ENCODE measurements around the gene LLGL2.

DNA sequence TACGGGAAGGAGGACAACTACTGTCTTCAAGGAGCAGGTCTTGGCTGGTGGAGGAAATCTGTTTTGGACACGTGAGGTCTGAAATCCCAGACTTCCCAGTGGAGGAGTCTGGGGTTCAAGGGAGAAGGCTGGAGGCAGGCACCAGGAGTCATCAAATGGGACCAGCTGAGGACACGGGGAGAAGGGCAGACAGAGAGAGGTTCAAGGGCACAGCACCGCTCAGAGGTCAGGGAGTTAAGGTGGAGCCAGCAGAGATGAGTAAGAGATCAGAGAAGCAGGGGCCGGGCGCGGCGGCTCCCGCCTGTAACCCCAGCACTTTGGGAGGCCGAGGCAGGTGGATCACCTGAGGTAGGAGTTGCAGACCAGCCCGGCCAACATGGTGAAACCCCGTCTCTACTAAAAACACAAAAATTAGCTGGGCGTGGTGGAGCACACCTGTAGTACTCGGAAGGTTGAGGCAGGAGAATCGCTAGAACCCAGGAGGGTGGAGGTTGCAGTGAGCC lies 97.3 kb downstream of the LLGL2 start:
- TF ChIP-seq POLR2A (IDR thresholded peaks at IDR 0.05) (no peak), POLR2AphosphoS5 (IDR thresholded peaks at IDR 0.05) (no peak)
- TF ChIP-seq, protein P1, sequence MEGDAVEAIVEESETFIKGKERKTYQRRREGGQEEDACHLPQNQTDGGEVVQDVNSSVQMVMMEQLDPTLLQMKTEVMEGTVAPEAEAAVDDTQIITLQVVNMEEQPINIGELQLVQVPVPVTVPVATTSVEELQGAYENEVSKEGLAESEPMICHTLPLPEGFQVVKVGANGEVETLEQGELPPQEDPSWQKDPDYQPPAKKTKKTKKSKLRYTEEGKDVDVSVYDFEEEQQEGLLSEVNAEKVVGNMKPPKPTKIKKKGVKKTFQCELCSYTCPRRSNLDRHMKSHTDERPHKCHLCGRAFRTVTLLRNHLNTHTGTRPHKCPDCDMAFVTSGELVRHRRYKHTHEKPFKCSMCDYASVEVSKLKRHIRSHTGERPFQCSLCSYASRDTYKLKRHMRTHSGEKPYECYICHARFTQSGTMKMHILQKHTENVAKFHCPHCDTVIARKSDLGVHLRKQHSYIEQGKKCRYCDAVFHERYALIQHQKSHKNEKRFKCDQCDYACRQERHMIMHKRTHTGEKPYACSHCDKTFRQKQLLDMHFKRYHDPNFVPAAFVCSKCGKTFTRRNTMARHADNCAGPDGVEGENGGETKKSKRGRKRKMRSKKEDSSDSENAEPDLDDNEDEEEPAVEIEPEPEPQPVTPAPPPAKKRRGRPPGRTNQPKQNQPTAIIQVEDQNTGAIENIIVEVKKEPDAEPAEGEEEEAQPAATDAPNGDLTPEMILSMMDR (IDR thresholded peaks at IDR 0.05) = no peak

Measured in stomach (tissue), 4 donors.